K562 (cell line): ENCODE data around the gene KAZN. TPM values are rescaled to one million over a fixed set of nuclear protein-coding genes. Genes with fewer than 3 reads are reported as not detected.

Experiments used
- ATAC-seq: fragments of 200-7000 bp; cut with Tn5 transposase; 3 replicates; pipeline ENCODE4 v1.9.1; 2020; ENCODE audit warnings: moderate library complexity
- BruUV-seq: library from RNA; stranded (reverse); fragments of 400-500 nt; replicated peaks from 2 replicates; lab custom pipeline; 2021; lab: Mats Ljungman, UMichigan
- CTCF ChIA-PET: fragments of 300-600 bp; formaldehyde crosslinking; extraction: SDS; loops from one replicate; lab custom pipeline; 2021; ENCODE audit warnings: low intra/inter-chr PET ratio; lab: Yijun Ruan, JAX
- POLR2A ChIA-PET: fragments of 300-600, 350-650 bp; sonication (Branson Sonifier 250); formaldehyde crosslinking; extraction: SDS; loops from one replicate; lab custom pipeline; 2021; ENCODE audit warnings: antibody characterized with exemption, inconsistent platforms; lab: Yijun Ruan, JAX
- DNase-seq, 4 experiments: peaks; one replicate each; pipeline versions ENCODE4 v3.0.0 to v3.0.0-alpha.2; 2011 to 2018; ENCODE audit warnings: low spot score in 3 of 4, mixed read lengths in 3 of 4; ENCODE audit errors: extremely low read depth in 1 of 4
- FAIRE-seq: peaks from 2 replicates; lab custom pipeline; 2011; peaks lifted over from hg19 to GRCh38; lab: Jason Lieb, UNC
- H2AFZ ChIP-seq: 2 replicates; pipeline ENCODE4 v1.6.0; 2011; ENCODE audit warnings: low read depth, low read length, control low read depth, inconsistent platforms
- H3K27ac ChIP-seq: fragments of 200-600 bp; 3 replicates; pipeline ENCODE4 v1.8.0; 2011; ENCODE audit warnings: low read depth, mild to moderate bottlenecking, control low read depth, inconsistent platforms, low read length, moderate library complexity, mixed read lengths; ENCODE audit errors: extremely low read depth
- H3K27me3 ChIP-seq, 2 experiments: fragments of 300-600 bp in 1 of 2; 2 replicates in 1 of 2; 3 replicates in 1 of 2; pipeline versions ENCODE4 v1.6.0 to v1.8.0; 2011; ENCODE audit warnings: inconsistent platforms in 2 of 2, low read length in 2 of 2, mild to moderate bottlenecking in 1 of 2, mixed read lengths in 1 of 2, moderate library complexity in 1 of 2; ENCODE audit not compliant: control insufficient read depth in 2 of 2, insufficient read depth in 2 of 2
- H3K36me3 ChIP-seq: fragments of 300-600 bp; 3 replicates; pipeline ENCODE4 v1.8.0; 2011; ENCODE audit warnings: mild to moderate bottlenecking, low read length, inconsistent platforms; ENCODE audit not compliant: control insufficient read depth, insufficient read depth
- H3K4me1 ChIP-seq, 2 experiments: fragments of 200-600 bp in 1 of 2; replicated peaks in 1 of 2; 2 replicates in 1 of 2; 3 replicates in 1 of 2; pipeline versions ENCODE4 v1.5.1 to v1.8.0; 2011; ENCODE audit warnings: inconsistent platforms in 2 of 2, low read length in 2 of 2, mild to moderate bottlenecking in 1 of 2, mixed read lengths in 1 of 2, moderate library complexity in 1 of 2; ENCODE audit not compliant: control insufficient read depth in 2 of 2, insufficient read depth in 2 of 2
- H3K4me2 ChIP-seq: 2 replicates; pipeline ENCODE4 v1.6.1; 2011; ENCODE audit warnings: low read length, control low read depth, inconsistent platforms, mixed read lengths; ENCODE audit not compliant: insufficient read depth
- H3K4me3 ChIP-seq: fragments of 200-600 bp; sonication (generic), shearing (Covaris generic); 2 replicates; pipeline ENCODE4 v1.5.1; 2016; ENCODE audit warnings: control low read depth, inconsistent platforms
- H3K79me2 ChIP-seq: fragments of 200-600 bp; 3 replicates; pipeline ENCODE4 v1.8.0; 2011; ENCODE audit warnings: low read length, inconsistent platforms; ENCODE audit not compliant: control insufficient read depth, insufficient read depth
- H3K9ac ChIP-seq, 2 experiments: 2 replicates each; pipeline versions ENCODE4 v1.6.0 to v1.6.1; 2011; ENCODE audit warnings: low read depth in 2 of 2, low read length in 2 of 2, control low read depth in 1 of 2, inconsistent platforms in 1 of 2, mild to moderate bottlenecking in 1 of 2, mixed read lengths in 1 of 2; ENCODE audit not compliant: insufficient read depth in 1 of 2
- H3K9me1 ChIP-seq: one replicate; pipeline ENCODE4 v1.6.0; 2011; ENCODE audit warnings: inconsistent platforms, mild to moderate bottlenecking, low read length, moderate library complexity; ENCODE audit not compliant: control insufficient read depth, insufficient read depth
- H3K9me3 ChIP-seq: replicated peaks from 2 replicates; pipeline ENCODE4 v1.5.1; 2011; ENCODE audit warnings: low read depth, low read length, inconsistent platforms; ENCODE audit not compliant: control insufficient read depth, insufficient read depth
- H4K20me1 ChIP-seq: replicated peaks from 2 replicates; pipeline ENCODE4 v1.6.1; 2011; ENCODE audit warnings: low read length, inconsistent platforms, mixed read lengths; ENCODE audit not compliant: control insufficient read depth, insufficient read depth
- HMGN3 ChIP-seq: IDR thresholded peaks from 2 replicates; pipeline ENCODE4 v1.6.1; 2011; ENCODE audit warnings: borderline replicate concordance, low read depth, mild to moderate bottlenecking, mixed read lengths, low read length; ENCODE audit not compliant: insufficient read length; ENCODE audit errors: extremely low read depth
- RBM22 ChIP-seq: fragments of 200-400 bp; formaldehyde crosslinking; IDR thresholded peaks from 2 replicates; pipeline ENCODE4 v1.6.1; 2018; ENCODE audit warnings: low read length, low read depth; ENCODE audit not compliant: poor library complexity, severe bottlenecking
- TBL1XR1 ChIP-seq, 2 experiments: IDR thresholded peaks; 2 replicates each; pipeline ENCODE4 v1.6.1; 2012; ENCODE audit warnings: improper control_type of control experiment in 2 of 2, low read length in 2 of 2, mild to moderate bottlenecking in 1 of 2
- UBTF ChIP-seq, 2 experiments: IDR thresholded peaks; 2 replicates each; pipeline ENCODE4 v1.6.1; 2012; ENCODE audit warnings: improper control_type of control experiment in 2 of 2, low read depth in 2 of 2, low read length in 2 of 2, borderline replicate concordance in 1 of 2
- USF1 ChIP-seq: sonication (generic); formaldehyde crosslinking; IDR thresholded peaks from 2 replicates; pipeline ENCODE4 v1.9.0; 2022; ENCODE audit warnings: mild to moderate bottlenecking, missing genetic modification reagents
- ZNF277 ChIP-seq: fragments of 250-450 bp; sonication (Bioruptor Pico); IDR thresholded peaks from 2 replicates; pipeline ENCODE4 v1.8.0; 2022; ENCODE audit warnings: inconsistent platforms, mild to moderate bottlenecking, moderate library complexity, borderline replicate concordance
- ZNF318 ChIP-seq, 2 experiments: fragments of 450-650 bp; IDR thresholded peaks; 2 replicates each; pipeline ENCODE4 v1.6.1; 2016; ENCODE audit warnings: mild to moderate bottlenecking in 2 of 2, borderline replicate concordance in 1 of 2, low read depth in 1 of 2, moderate library complexity in 1 of 2
- WGBS: fragments of 100-300 bp; shearing (Covaris generic); methylation state at CpG from one replicate; pipeline ENCODE4 v1.1.6; 2016; ENCODE audit warnings: low coverage, mixed read lengths; ENCODE audit not compliant: insufficient coverage; ENCODE audit errors: missing lambda C conversion rate; 5-methylcytosine and 5-hydroxymethylcytosine counted together
- in situ Hi-C: fragments of 300-500 bp; cut with MboI; formaldehyde crosslinking; loops from 4 replicates; pipeline ENCODE4 v1.15.0; 2018; ENCODE audit warnings: inconsistent platforms, mixed read lengths
- intact Hi-C: fragments of 100-400 bp; cut with micrococcal nuclease; formaldehyde crosslinking; loops from 2 replicates; pipeline ENCODE4 v1.14.2; 2022
- polyA plus RNA-seq, 8 experiments: library from polyadenylated mRNA; depleted of rRNA in 4 of 8; stranded (reverse) in 5 of 8; unstranded in 3 of 8; fragments of >200 nt; fragmentation: Nextera tagmentation in 2 of 8; fragmentation: Illumina TruSeq in 1 of 8; extraction: Ambion mirVana in 2 of 8; extraction: Trizol in 1 of 8; gene quantifications; 2 replicates each; pipeline versions ENCODE4 v1.2.1 to v1.2.3, GENCODE V29; 2011 to 2014; ENCODE audit warnings: inconsistent platforms in 1 of 8, missing spikeins in 1 of 8
- total RNA-seq, 7 experiments: library from RNA; depleted of rRNA in 6 of 7; stranded (reverse); fragments of >200 nt in 6 of 7; fragmentation: Illumina TruSeq in 2 of 7; extraction: Trizol in 2 of 7; gene quantifications; 2 replicates each; pipeline versions ENCODE4 v1.2.1 to v1.2.3, GENCODE V29; 2011 to 2021; ENCODE audit warnings: low replicate concordance in 1 of 7

KAZN gene
- total and polyA plus RNA-seq, 9 of the 15 experiments (the other 6 are each of a cell fraction or from before 2014, with no cell fraction given) = 2.1 to 21.6 (median 5.4) TPM

GRCh38 chr1:14630986-14631385 lies 32.5 kb downstream of the KAZN start:
- no peak for ATAC-seq
- Histone ChIP-seq H3K9ac (no peak overlapping the region), H3K4me3 (no peak overlapping the region), H3K27me3 (peaks cover 26 to 61% of the 10 kb centered on the region in 2 experiments), H3K9me3 (no peaks in the 10 kb centered on the region), H3K36me3 (no peaks in the 10 kb centered on the region), H3K4me1 (0 out of 5 replicates have a peak, but pooled peaks cover 0 to 4% of the 10 kb centered on the region in 2 experiments), H3K79me2 (no peaks in the 10 kb centered on the region), H3K27ac (no peak overlapping the region), H3K4me2 (no peak overlapping the region), H2AFZ (no peak overlapping the region), H4K20me1 (0 out of 2 replicates have a peak, but pooled peaks cover 3% of the 10 kb centered on the region), H3K9me1 (no peaks in the 10 kb centered on the region)
- no peak for FAIRE-seq
- intact Hi-C loops = no loop called here
- no TSS peak for BruUV-seq
- DNase-seq = no peak
- in situ Hi-C loops = no loop called here
- ChIA-PET POLR2A (interaction anchor here (1.0 kb wide), 1 partner anchor 18 kb away, joined by 3 read pairs; no protein-coding TSS in a partner anchor), CTCF (no interaction called here)
- 2% methylated on average over 5 of the region's 5 CpGs for WGBS
- TF ChIP-seq HMGN3 (no peak), USF1 (no peak), TBL1XR1 (IDR thresholded peaks at IDR 0.05; ENCODE audit: low read length in 2 of 2) (no peak), RBM22 (no peak), ZNF277 (CRISPR knock-in tag) (no peak), UBTF (IDR thresholded peaks at IDR 0.05; ENCODE audit: borderline replicate concordance in 1 of 2, low read depth in 2 of 2, low read length in 2 of 2) (no peak), ZNF318 (IDR thresholded peaks at IDR 0.05; ENCODE audit: borderline replicate concordance in 1 of 2, low read depth in 1 of 2) (no peak)
